ENCODE measurements around the gene CDC42SE2.
"Not testable (repeated sequence)": the region's sequence is repeated elsewhere in the genome, so short reads cannot be mapped to it uniquely, and the experiment has no call there.

CDC42SE2 gene

DNA sequence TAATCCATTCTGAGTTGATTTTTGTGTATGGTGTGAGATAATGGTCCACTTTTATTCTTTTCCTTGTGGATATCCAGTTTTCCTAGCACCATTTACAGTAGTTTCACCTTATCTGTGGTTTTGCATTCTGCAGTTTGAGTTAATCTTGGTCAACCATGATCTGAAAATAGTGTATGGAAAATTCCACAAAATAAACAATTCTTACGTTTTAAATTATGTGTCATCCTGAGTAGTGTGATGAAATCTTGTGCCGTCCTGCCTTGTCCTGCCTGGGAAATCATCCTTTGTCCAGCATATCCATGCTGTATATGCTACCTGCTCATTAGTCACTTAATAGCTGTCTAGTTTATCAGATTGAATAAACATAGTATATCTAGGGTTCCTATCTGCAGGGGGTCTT, 42.1 kb downstream of the CDC42SE2 start:
- peak overlapping the region; percentile 87 for H3K27ac ChIP-seq

GRCh38 chr5:131312235-131312772, 48.5 kb downstream of the CDC42SE2 start:
- H3K27ac ChIP-seq; DNase-seq (ENCODE audit: low read depth, low spot score): not testable (repeated sequence)

More for the DNA sequence above, 42.1 kb downstream of the CDC42SE2 start:
- DNase-seq (ENCODE audit: low read depth, low spot score), result no peak

- no peak for DNase-seq (ENCODE audit: low read depth, low spot score)
- H3K27ac ChIP-seq, result no peak overlapping the region
Observed at GRCh38 chr5:131316026-131316425, 52.2 kb downstream of the CDC42SE2 start.

GRCh38 chr5:131316822-131317221, 53.0 kb downstream of the CDC42SE2 start:
- H3K27ac ChIP-seq, result no peak overlapping the region
- DNase-seq (ENCODE audit: low read depth, low spot score), result no peak

DNA sequence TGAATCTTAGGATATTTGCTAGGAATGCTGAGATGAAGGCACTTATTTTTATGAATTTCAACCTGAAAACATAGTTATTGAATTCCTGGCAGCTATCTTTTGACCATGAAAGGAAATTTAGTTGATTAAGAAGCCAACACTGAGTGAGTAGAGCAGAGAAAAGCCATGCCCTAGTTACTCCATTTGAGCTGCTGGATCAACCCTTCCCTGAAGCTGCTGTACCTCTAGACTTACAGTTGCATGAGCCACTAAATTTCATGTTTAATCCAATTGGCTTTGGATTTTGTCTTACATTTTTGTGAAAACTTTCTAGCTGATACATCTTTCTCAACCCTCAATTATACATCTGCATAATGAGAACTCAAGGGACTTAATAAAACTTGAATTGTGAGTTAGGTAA, 54.6 kb downstream of the CDC42SE2 start:
- no peak for DNase-seq (ENCODE audit: low read depth, low spot score)
- H3K27ac ChIP-seq, result no peak overlapping the region

DNA sequence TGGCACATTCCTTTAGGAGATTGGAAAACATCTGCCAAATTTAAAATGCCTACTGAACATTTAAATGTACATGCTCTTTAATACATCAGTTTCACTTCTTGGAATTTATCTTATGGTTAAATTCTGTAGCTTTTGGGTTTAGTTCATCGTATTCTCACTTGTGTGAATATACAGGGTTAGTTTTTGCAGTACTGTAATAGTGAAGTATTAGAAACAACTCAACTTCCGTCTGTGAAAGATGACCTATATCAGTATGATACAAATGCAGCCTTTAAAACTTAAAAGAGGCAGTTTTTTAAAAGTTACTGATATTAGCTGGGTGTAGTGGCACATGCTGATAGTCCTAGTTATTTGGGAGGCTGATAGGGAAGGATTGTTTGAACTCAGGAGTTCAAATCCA, 57.2 kb downstream of the CDC42SE2 start:
- H3K27ac ChIP-seq, result no peak overlapping the region

GRCh38 chr5:131322926-131323325, 59.1 kb downstream of the CDC42SE2 start:
- no peak overlapping the region for H3K27ac ChIP-seq
- DNase-seq (ENCODE audit: low read depth, low spot score), result no peak

More for the DNA sequence above, 57.2 kb downstream of the CDC42SE2 start:
- no peak for DNase-seq (ENCODE audit: low read depth, low spot score)

- H3K27ac ChIP-seq, result no peak overlapping the region
- DNase-seq (ENCODE audit: low read depth, low spot score), result no peak
Observed at GRCh38 chr5:131323378-131323777, 59.5 kb downstream of the CDC42SE2 start.

- no peak for DNase-seq (ENCODE audit: low read depth, low spot score)
- no peak overlapping the region for H3K27ac ChIP-seq
Observed at GRCh38 chr5:131324303-131324702, 60.5 kb downstream of the CDC42SE2 start.

- DNase-seq (ENCODE audit: low read depth, low spot score), result peak; percentile 40
- peak overlapping the region; percentile 9 for H3K27ac ChIP-seq
Observed at GRCh38 chr5:131328536-131329285, 64.9 kb downstream of the CDC42SE2 start.

DNA sequence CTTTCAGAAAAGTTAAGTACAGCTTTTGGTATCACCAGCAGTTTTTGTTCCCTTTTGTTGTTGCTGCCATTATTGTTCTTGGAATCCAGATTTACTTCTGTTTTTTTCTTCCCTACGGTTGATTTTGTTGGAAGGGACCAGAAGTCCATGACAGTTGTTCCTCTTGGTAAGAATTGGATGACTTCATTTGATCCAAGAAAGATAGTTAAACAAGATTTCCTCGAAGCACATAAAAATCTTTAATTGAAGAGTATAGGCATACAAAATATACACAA, 65.4 kb downstream of the CDC42SE2 start:
- DNase-seq (ENCODE audit: low read depth, low spot score), result no peak
- no peak overlapping the region for H3K27ac ChIP-seq

DNA sequence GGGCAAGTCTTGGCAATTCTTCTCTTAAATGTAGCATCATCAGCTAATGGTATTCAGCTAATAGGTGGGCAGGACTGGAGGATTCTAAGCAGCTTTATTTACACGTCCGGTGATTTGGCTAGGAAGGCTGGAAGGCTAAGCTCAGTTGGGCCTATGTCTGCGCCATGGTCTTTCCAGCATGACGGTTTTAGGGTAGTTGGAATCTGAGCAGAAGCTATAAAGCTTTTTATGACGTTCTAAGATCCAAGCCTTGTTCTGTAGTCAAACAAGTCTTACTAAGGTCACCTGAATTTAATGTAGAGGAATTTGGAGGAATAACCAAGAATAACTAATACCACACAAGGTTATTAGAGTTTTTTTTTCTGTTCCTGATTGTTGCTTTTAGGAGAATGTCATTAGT, 66.2 kb downstream of the CDC42SE2 start:
- H3K27ac ChIP-seq, result no peak overlapping the region
- no peak for DNase-seq (ENCODE audit: low read depth, low spot score)

- not testable (repeated sequence) for H3K27ac ChIP-seq; DNase-seq (ENCODE audit: low read depth, low spot score)
Observed at GRCh38 chr5:131335756-131336155, 71.9 kb downstream of the CDC42SE2 start.

DNA sequence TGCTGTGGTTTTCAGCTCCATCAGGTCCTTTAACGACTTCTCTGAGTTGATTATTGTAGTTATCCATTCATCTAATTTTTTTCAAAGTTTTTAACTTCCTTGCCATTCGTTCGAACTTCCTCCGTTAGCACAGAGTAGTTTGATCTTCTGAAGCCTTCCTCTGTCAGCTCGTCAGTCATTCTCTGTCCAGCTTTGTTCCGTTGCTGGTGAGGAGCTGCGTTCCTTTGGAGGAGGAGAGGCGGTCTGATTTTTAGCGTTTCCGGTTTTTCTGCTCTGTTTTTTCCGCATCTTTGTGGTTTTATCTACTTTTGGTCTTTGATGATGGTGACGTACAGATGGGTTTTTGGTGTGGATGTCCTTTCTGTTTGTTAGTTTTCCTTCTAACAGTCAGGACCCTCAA, 72.9 kb downstream of the CDC42SE2 start:
- not testable (repeated sequence) for H3K27ac ChIP-seq; DNase-seq (ENCODE audit: low read depth, low spot score)

- not testable (repeated sequence) for H3K27ac ChIP-seq; DNase-seq (ENCODE audit: low read depth, low spot score)
Observed at GRCh38 chr5:131337240-131338050, 73.6 kb downstream of the CDC42SE2 start.

- H3K27ac ChIP-seq, result no peak overlapping the region
- no peak for DNase-seq (ENCODE audit: low read depth, low spot score)
Observed at GRCh38 chr5:131338051-131338453, 74.2 kb downstream of the CDC42SE2 start.

GRCh38 chr5:131344288-131344687, 80.4 kb downstream of the CDC42SE2 start:
- H3K27ac ChIP-seq; DNase-seq (ENCODE audit: low read depth, low spot score): not testable (repeated sequence)

- H3K27ac ChIP-seq; DNase-seq (ENCODE audit: low read depth, low spot score): not testable (repeated sequence)
Observed at GRCh38 chr5:131346204-131346603, 82.4 kb downstream of the CDC42SE2 start.

DNA sequence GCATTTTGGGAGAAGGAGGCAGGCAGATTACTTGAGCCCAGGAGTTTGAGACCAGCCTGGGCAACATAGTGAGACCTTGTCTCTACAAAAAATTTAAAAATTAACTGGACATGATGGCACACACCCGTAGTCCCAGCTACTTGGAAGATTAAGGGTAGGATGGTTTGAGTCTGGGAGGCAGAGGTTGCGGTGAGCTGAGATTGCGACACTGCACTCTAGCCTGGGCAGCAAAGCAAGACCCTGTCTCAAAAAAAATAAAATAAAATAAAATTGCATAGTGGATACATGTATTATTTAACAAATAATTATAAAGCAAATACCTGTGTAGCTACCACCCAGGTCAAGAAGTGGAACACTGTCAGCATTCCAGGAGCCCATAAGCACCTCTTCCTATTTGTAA, 90.1 kb downstream of the CDC42SE2 start:
- H3K27ac ChIP-seq, result no peak overlapping the region
- DNase-seq (ENCODE audit: low read depth, low spot score), result no peak

DNA sequence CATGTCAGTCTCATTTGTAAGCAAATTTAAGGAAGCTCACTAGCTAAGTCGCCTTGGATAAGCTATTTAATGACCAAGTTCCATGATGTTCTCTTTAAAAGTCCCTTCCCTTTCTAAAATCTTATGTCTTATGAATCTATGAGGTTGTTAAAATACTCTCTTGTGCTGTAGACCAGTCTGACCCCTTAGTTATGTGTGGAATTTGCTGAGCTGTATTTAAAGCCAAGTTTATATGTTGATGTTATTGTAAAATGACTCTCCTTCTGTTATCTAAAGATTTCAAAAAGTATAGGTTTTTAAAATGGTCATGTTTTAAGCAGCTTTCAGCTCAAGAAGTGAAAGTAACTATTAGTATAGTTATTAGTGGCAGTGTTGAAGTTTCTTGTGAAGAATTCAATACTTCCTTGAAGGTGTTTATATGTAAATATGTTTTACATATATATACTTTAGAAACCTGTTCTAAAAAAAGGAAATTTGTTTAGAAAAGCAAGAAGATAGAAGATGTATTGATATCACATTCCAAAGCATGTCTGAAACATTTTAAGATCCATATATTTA, 92.2 kb downstream of the CDC42SE2 start:
- H3K27ac ChIP-seq, result no peak overlapping the region
- DNase-seq (ENCODE audit: low read depth, low spot score), result no peak

GRCh38 chr5:131356619-131357018, 92.8 kb downstream of the CDC42SE2 start:
- no peak for DNase-seq (ENCODE audit: low read depth, low spot score)
- H3K27ac ChIP-seq, result no peak overlapping the region
